Measurements from ENCODE around the gene MRPS27. TPM values are rescaled to one million over a fixed set of nuclear protein-coding genes. Genes with fewer than 3 reads are reported as not detected.
A peak's percentile ranks its signal among the peaks of the same experiment; 100 is the strongest.

MRPS27 gene
- total and polyA plus RNA-seq, 2 donors from 2014 or later: 40.0 to 50.8 TPM

GRCh38 chr5:72308853-72309191 lies 11.2 kb downstream of the MRPS27 start:
- DNase-seq: peak in 1 of 5 donors; percentile 36
- Histone ChIP-seq H3K9ac (ENCODE audit: low read length in 3 of 3) (no peak overlapping the region), H3K4me3 (ENCODE audit: low read length in 3 of 3) (no peak overlapping the region), H3K36me3 (ENCODE audit: control insufficient read depth in 2 of 3, insufficient read depth in 3 of 3, low read length in 3 of 3) (peaks cover 3 to 8% (median 5%) of the 10 kb centered on the region in 3 donors), H3K27me3 (ENCODE audit: control insufficient read depth, insufficient read depth, low read length) (no peaks in the 10 kb centered on the region), H3K4me1 (ENCODE audit: control insufficient read depth in 2 of 3, insufficient read depth in 2 of 3, low read depth in 1 of 3, low read length in 3 of 3) (no peaks in the 10 kb centered on the region), H3K9me3 (ENCODE audit: control insufficient read depth in 2 of 3, insufficient read depth in 1 of 3, low read length in 3 of 3) (no peaks in the 10 kb centered on the region), H3K27ac (ENCODE audit: low read depth in 2 of 2, low read length in 2 of 2) (peak overlapping the region in 1 of 2 donors; percentile 95)
- TF ChIP-seq CTCF (IDR thresholded peaks at IDR 0.05; ENCODE audit: borderline replicate concordance, extremely low read depth, insufficient read depth): no peak
- no peak for FAIRE-seq
- intact Hi-C loops (cut with DNase I): loop anchor here (10.0 kb wide), 1 partner anchor 164 kb away; no protein-coding TSS in a partner anchor

- H3K9ac ChIP-seq (ENCODE audit: low read length in 3 of 3): peak overlapping the region; percentile 18 to 87 (median 74)
- intact Hi-C loops (cut with DNase I): loop anchor here (10.0 kb wide), 1 partner anchor 163 kb away; no protein-coding TSS in a partner anchor
- DNase-seq (peak; percentile 97 to 99 (median 99)), FAIRE-seq (no peak)
- peaks cover 3 to 8% (median 5%) of the 10 kb centered on the region in 3 donors for H3K36me3 ChIP-seq (ENCODE audit: control insufficient read depth in 2 of 3, insufficient read depth in 3 of 3, low read length in 3 of 3)
- no peaks in the 10 kb centered on the region for H3K27me3 ChIP-seq (ENCODE audit: control insufficient read depth, insufficient read depth, low read length)
- H3K4me1 ChIP-seq (ENCODE audit: control insufficient read depth in 2 of 3, insufficient read depth in 2 of 3, low read depth in 1 of 3, low read length in 3 of 3): no peaks in the 10 kb centered on the region
- H3K9me3 ChIP-seq (ENCODE audit: control insufficient read depth in 2 of 3, insufficient read depth in 1 of 3, low read length in 3 of 3): no peaks in the 10 kb centered on the region
- peak overlapping the region; percentile 91 to 95 for H3K27ac ChIP-seq (ENCODE audit: low read depth in 2 of 2, low read length in 2 of 2)
- TF ChIP-seq CTCF (IDR thresholded peaks at IDR 0.05; ENCODE audit: borderline replicate concordance, extremely low read depth, insufficient read depth): peak; percentile 90
- H3K4me3 ChIP-seq (ENCODE audit: low read length in 3 of 3): peak overlapping the region; percentile 73 to 84 (median 80)
These were observed 11.8 kb downstream of the MRPS27 start for GRCh38 chr5:72307968-72308852.

GRCh38 chr5:72307573-72307967 lies 12.5 kb downstream of the MRPS27 start:
- peak in 1 of 5 donors; percentile 36 for DNase-seq
- H3K9ac ChIP-seq (ENCODE audit: low read length in 3 of 3): peak overlapping the region; percentile 18 to 74 (median 70)
- H3K27me3 ChIP-seq (ENCODE audit: control insufficient read depth, insufficient read depth, low read length): no peaks in the 10 kb centered on the region
- peak overlapping the region; percentile 73 to 84 (median 80) for H3K4me3 ChIP-seq (ENCODE audit: low read length in 3 of 3)
- H3K9me3 ChIP-seq (ENCODE audit: control insufficient read depth in 2 of 3, insufficient read depth in 1 of 3, low read length in 3 of 3): no peaks in the 10 kb centered on the region
- no peaks in the 10 kb centered on the region for H3K4me1 ChIP-seq (ENCODE audit: control insufficient read depth in 2 of 3, insufficient read depth in 2 of 3, low read depth in 1 of 3, low read length in 3 of 3)
- peak overlapping the region; percentile 91 to 95 for H3K27ac ChIP-seq (ENCODE audit: low read depth in 2 of 2, low read length in 2 of 2)
- FAIRE-seq: no peak
- intact Hi-C loops (cut with DNase I): loop anchor here (10.0 kb wide), 1 partner anchor 163 kb away; no protein-coding TSS in a partner anchor
- no peak for TF ChIP-seq CTCF (IDR thresholded peaks at IDR 0.05; ENCODE audit: borderline replicate concordance, extremely low read depth, insufficient read depth)
- H3K36me3 ChIP-seq (ENCODE audit: control insufficient read depth in 2 of 3, insufficient read depth in 3 of 3, low read length in 3 of 3): peaks cover 3 to 8% (median 5%) of the 10 kb centered on the region in 3 donors
